Activated gamma-delta T cell treated with Interleukin-2 at 50 U/mL for 16 hours (primary cell): ENCODE measurements around the gene SAMD5.
"Not testable (repeated sequence)": the region's sequence is repeated elsewhere in the genome, so short reads cannot be mapped to it uniquely, and the experiment has no call there.

ENCODE experiments used
- DNase-seq: peaks from one replicate; pipeline ENCODE4 v3.0.0-alpha.2; 2020

The SAMD5 gene

GRCh38 chr6:147530132-147531060 lies 21.9 kb downstream of the SAMD5 start:
- no peak for DNase-seq

DNA sequence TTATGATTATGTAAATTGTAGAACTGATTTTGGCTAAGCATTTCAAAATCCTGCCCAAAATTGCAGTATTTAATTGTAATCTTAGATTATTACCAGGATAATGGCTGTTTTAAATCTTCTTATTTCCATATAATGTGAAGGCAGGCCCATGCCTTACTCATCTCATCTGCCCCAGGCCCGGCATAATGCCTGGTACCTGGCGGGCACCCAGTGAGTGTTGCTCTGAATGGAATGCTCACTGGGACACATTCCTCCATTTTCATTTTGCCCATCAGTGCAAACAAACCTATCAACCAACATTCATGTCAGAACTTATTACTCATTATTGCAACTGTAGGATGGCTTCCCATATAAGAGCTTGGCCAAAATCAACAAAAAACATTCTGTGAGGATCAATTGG lies 22.8 kb downstream of the SAMD5 start:
- DNase-seq = no peak

DNA sequence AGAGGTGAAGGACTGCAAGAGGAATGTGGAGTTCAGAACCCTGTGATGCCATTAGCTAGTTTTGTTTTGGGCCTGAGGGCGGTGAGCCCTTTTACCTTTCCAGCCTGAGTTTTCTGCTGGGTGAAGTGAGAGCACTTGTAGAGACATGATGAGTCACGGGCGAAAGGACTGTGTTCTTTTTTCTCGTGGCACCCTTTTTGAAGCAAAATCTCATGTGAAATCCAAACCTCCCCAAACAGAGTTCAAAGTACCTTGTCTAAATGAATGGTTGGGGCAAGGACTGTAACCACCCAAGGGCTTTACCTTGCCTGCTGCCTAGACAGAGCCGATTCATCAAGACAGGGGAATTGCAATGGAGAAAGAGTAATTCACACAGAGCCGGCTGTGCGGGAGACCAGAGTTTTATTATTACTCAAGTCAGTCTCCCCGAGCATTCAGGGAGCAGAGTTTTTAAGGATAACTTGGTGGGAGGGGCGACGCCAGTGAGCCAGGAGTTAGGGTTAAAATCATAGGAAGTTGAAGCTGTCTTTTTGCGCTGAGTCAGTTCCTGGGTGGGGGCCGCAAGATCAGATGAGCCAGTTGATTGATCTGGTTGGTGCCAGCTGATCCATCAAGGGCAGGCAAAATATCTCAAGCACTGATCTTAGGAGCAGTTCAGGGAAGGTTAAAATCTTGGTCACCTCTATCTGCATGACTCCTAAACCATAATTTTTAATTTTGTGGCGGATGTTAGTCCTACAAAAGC lies 25.8 kb downstream of the SAMD5 start:
- DNase-seq = no peak

DNA sequence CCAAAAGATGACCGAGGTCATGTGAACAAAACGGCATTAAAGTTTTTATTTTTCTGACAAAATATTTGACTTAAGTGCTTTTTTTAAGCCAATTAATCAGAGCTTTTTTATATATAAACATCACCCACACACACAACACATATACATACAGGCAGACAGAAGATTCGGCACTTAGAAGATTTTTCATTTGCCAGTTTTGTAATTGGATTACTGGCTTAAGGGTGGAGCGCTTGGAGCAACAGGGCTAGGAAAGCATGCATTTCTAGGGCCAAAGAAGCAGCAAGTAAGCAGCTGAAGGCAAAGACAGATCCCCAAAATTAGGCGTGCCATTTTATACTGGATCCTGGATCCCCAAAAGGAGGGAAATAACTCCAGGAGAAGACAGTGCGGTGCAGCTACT lies 30.3 kb downstream of the SAMD5 start:
- no peak for DNase-seq

GRCh38 chr6:147540075-147540474 lies 31.6 kb downstream of the SAMD5 start:
- no peak for DNase-seq

DNA sequence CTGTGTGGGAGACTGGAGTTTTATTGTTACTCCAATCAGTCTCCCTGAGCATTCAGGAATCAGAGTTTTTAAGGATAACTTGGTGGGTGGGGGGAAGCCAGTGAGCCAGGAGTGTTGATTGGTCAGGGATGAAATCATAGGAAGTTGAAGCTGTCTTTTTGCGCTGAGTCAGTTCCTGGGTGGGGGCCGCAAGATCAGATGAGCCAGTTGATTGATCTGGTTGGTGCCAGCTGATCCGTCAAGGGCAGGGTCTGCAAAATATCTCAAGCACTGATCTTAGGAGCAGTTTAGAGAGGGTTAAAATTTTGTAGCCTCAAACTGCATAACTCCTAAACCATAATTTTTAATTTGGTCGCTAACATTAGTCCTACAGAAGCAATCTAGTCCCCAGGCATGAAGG lies 33.9 kb downstream of the SAMD5 start:
- not testable (repeated sequence) for DNase-seq

DNA sequence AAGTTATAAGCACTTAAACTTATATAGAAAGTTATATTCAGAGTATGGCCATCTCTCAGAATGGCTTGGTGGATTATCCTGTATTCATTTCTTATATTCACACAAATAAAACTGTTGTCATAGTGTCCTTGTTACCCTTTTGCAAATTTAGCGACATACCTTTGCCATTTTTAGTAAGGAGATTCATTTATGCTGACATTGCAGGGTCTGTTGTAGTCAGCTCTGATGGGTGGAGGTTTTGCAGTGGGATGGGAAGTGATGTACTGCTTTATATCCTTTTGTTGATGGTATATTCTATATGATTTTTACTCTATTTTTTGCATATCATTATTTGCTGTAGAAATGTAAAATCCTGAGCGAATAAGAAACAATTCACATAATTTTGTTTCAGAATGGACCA lies 35.9 kb downstream of the SAMD5 start:
- no peak for DNase-seq

DNA sequence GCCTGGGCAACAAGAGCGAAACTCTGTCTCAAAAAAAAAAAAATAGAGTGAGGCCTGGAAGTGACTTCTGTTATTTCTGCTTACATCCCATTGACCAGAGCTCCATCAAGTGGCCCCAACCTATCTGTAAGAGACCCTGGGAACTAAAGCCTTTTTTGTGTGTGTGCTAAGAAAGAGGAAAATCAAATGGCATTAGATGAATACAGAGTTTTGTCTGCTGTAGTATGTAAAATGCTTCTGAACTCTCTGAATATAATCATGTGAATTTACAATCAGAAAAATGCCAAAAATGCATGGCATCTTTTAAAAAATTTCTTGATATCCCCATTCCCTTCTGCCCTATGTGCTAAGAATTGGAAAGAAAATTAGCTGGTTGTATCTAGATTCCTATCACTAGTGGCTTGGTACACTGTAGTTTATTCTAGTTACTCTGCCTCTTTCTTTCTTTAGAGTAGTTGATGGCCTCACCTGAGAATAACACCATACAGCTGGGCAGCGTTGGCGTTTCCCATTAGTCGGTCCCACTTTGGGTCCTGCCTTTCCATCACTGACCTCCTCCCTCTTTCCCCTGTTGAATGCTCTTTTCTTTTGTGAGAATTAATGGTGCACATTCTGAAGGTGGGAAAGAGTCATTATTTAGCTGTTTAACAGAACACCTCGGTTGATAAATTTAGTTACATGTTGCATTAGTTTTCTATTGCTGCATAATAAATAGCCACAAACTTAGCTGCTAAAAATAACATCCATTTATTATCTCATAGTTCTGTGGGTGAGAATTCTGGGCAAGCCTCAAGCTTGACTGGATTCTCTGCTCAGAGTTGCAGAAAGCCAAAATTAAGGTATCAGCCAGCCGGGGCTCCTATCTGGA lies 38.2 kb downstream of the SAMD5 start:
- no peak for DNase-seq

GRCh38 chr6:147547369-147547902 lies 38.9 kb downstream of the SAMD5 start:
- DNase-seq = no peak

DNA sequence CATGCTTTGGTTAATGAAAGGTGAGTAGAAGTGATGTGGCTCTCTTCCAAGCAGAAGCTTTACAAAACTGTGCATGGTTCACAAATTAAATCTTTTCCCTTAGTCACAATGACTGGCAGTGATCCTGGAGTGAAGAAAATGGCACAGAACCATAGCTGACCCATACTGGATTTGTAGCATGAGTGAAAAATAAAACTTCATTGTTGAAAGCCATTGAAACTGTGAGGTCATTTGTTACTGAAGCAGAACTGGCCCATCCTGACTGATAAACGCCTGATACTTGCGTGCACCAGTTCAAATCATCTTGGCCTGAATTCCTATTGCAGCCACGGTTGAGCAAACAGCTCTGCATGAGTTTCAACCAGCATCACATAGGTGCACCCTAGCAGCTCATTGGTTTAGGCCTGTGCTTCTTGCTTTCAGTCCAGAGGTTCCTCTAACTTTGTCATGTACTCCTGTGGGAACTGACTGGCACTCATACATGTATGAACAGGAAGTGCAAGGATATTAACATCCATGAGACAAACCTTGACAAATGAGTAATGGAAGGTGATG lies 40.5 kb downstream of the SAMD5 start:
- no peak for DNase-seq

GRCh38 chr6:147549531-147549930 lies 41.0 kb downstream of the SAMD5 start:
- no peak for DNase-seq

DNA sequence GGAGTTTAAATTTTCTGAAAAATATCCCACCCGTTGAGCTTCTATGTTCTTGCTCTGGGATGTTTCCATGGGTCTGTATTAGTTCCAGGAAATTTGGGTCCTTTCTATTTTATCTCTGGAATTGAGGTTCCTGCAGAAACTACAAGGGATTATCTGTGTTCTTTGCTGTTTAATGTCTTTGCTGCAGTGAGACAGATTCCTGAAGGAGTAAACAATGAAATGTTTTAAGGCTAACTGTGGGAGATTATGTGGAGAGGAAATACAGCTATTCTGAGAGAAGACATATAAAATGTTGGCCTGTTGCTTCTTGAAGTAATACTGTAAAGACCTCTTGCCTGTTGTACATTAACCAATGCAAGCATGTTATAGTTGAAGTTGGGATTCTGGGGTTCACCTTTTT lies 43.5 kb downstream of the SAMD5 start:
- no peak for DNase-seq

DNA sequence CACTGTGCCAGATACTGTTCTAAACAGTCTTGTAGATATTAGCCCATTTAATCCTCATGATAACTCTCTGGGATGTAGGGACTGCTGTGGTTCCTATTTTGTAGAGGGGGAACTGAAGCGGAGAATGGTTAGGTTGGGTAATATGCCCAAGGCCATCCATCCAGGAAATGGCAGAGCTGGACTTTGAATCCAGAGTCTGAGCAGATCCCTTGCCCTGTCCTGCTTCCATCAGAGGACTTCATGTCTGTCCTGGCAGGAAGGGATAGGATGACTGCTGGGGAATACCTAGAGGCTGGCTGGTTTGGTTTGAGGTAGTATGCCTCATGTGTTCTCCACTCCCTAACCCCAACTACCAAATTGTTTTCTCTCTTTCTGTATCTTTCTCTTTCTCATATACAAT lies 44.6 kb downstream of the SAMD5 start:
- DNase-seq = no peak

DNA sequence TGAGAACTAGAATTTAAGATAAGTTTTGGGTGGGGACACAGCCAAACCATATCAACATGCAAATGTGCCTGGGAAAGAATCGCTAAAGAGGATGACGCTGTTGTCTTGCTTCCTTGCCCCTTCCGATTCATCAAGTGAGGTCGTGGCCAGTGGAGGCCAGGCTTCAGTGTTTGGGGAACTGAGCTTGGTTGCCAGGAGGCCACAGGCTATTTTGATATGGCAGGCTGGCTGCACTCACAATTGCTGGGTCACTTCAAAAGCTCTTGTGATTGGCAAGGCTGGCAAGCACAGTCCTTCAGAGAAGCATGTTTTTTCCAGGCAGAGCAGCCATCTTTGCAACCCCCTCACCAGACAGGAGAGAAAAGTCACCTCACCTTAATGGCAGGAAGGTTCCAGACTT lies 45.8 kb downstream of the SAMD5 start:
- no peak for DNase-seq

DNA sequence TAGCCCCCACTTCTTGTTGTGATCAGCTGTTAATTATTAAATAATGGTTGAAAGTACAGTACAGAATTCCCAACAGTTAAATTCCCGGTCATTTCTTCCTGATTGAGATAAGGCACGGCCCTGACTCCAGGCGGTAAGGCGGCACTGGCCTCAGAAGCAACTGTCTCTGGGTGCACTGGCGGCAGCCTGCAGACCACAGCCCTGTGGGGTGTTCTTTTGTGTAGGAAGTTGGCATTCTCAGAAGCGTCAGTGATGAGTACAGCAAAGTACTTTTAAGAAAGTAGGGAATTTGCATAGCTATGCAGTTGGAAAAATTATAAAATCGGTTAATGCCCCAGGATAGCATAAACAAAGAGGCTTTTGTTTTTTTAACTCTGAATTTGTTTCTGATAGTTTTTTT lies 50.5 kb downstream of the SAMD5 start:
- DNase-seq = no peak

GRCh38 chr6:147560670-147561069 lies 52.2 kb downstream of the SAMD5 start:
- DNase-seq = no peak

DNA sequence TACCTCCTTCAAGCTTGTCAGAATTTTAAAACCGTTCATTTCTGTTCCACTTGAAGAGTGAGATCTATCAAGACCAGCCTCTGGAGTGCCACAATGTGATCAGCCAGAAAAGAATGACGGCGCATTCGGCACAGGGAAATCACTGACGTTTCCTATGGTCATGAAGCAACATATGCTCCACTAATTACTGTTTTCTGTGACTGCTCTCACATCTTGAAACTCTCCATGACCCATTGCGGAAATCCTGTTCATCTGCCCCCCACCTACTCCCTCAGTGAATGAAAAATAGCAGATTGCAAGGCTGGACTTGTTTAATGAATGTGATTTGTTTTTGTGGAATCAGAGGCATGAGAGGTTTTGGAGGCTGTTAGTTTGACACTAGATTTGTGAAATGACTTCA lies 53.2 kb downstream of the SAMD5 start:
- no peak for DNase-seq

- no peak for DNase-seq
These were observed 55.0 kb downstream of the SAMD5 start for GRCh38 chr6:147563472-147563871.

GRCh38 chr6:147564556-147564955 lies 56.1 kb downstream of the SAMD5 start:
- DNase-seq = no peak

GRCh38 chr6:147566244-147566898 lies 57.9 kb downstream of the SAMD5 start:
- no peak for DNase-seq

DNA sequence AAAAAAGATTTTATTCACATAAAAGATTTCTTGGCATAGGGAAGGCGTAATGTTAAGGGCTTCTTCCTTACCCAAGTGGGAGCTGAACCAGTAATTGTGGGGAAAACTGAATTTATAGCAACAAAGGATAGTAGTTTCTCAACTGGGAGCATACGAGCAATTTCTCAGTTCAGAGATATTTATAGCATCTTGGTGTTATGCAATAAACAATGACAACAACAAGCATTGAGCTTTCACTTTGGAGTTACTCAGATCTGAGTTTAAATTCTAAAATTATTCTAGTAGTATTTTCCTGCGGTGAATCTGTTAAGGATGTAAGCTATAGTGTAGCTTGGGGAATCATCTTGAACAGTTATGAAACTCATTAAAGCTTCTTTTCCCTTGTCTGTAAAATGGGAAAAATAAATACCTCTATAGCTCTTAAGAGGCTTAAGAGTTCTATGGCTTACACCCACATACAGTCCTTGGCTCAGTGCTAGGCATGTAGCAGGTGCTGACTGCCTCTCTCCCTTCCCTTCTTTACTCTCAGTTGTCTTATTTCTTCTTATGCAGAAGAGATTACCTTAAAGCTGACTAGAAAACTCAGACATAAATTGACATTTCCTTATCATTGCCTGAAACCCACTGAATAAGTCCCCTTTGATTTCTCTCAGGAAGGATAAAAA lies 58.8 kb downstream of the SAMD5 start:
- no peak for DNase-seq

DNA sequence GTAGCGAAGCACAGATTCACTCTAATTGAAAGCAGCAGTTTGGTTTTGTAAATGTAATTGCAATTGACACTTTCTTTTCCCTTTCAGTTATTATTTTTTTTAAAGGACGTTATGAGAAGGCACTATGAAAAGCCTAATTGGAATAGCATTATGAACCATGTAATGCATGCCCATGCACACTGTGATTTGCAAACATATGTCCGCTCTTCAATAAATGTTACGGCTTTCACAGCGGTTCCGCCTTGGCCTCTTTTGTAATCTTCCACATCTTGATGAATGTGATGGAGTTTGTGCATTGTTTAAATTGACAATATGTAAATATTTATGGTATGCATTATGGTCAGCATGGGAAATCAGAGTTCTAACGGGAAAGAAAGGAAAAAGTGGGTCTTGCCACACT lies 61.3 kb downstream of the SAMD5 start:
- no peak for DNase-seq
